ENCODE results near the gene A4GALT. TPM values are rescaled to one million over a fixed set of nuclear protein-coding genes. Genes with fewer than 3 reads are reported as not detected.
A peak's percentile ranks its signal among the peaks of the same experiment; 100 is the strongest.

Gene A4GALT
- total and polyA plus RNA-seq, 2 donors (not counting 1 experiment from before 2014, with no cell fraction given), result 0.09 to 6.1 TPM

DNA sequence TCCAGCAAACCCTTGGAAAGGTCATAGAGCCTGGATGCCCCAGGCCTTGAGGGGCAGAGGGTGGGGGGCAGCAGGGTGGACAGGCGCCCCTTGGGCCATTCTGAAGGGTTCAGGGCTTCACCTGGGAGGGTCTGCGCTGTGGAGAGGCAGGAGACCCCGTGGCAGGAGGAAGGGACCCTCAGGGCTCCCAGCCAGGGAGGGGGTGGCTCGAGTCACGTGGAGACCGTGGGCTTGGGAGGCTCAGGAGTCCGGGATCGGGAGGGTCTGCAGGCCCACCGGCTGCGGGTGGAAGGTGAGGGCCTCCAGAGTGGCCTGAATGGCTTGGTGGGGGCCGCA lies 48.5 kb upstream of the A4GALT start:
- Histone ChIP-seq H3K79me2 (ENCODE audit: control insufficient read depth, insufficient read depth, low read length) (no peaks in the 10 kb centered on the region), H3K4me2 (replicated peaks; ENCODE audit: low read depth, low read length, poor library complexity, severe bottlenecking) (peak overlapping the region; percentile 82), H3K27ac (ENCODE audit: low read length in 2 of 2) (no peak overlapping the region), H3K27me3 (replicated peaks in 1 of 4; ENCODE audit: control extremely low read depth in 1 of 4, control insufficient read depth in 3 of 4, insufficient read depth in 4 of 4, low read length in 3 of 4) (no peaks in the 10 kb centered on the region), H3K4me3 (ENCODE audit: control extremely low read depth in 1 of 5, extremely low read depth in 1 of 5, insufficient read depth in 1 of 5, low read depth in 2 of 5, low read length in 4 of 5) (peak overlapping the region in 1 of 5 experiments; percentile 47), H3K36me3 (replicated peaks in 1 of 2; ENCODE audit: control extremely low read depth in 1 of 2, control insufficient read depth in 1 of 2, extremely low read depth in 1 of 2, insufficient read depth in 2 of 2, low read length in 1 of 2) (no peaks in the 10 kb centered on the region), H3K4me1 (ENCODE audit: control insufficient read depth in 2 of 2, insufficient read depth in 2 of 2, low read length in 2 of 2) (peaks cover 37 to 58% of the 10 kb centered on the region in 2 donors), H2AFZ (ENCODE audit: insufficient read depth, low read depth, low read length, poor library complexity, severe bottlenecking) (no peak overlapping the region), H4K20me1 (ENCODE audit: control insufficient read depth, insufficient read depth, low read length, poor library complexity, severe bottlenecking) (no peaks in the 10 kb centered on the region), H3K9ac (ENCODE audit: low read length) (peak overlapping the region; percentile 50), H3K9me3 (ENCODE audit: control extremely low read depth in 1 of 3, control insufficient read depth in 2 of 3, insufficient read depth in 1 of 3, low read length in 2 of 3) (peaks cover 0 to 4% (median 0%) of the 10 kb centered on the region in 3 donors)
- ATAC-seq (ENCODE audit: low read depth) (no peak), DNase-seq (no peak)
- peak overlapping the region; percentile 80 for H3K27ac Mint-ChIP-seq
- no peaks in the 10 kb centered on the region for H3K9me3 Mint-ChIP-seq (ENCODE audit: insufficient read depth)
- peaks cover 66% of the 10 kb centered on the region for H3K4me1 Mint-ChIP-seq
- ChIA-PET CTCF (interaction anchor here (1.0 to 2.9 kb wide), 3 partner anchors 10 to 189 kb away, joined by 3 to 11 read pairs (median 9); no protein-coding TSS in a partner anchor), POLR2A (interaction anchor here (0.7 to 0.8 kb wide), 2 partner anchors 155 to 1070 kb away, joined by 3 read pairs; partner anchors contain the start of genes MEI1 and POLDIP3)
- TF ChIP-seq EZH2 (IDR thresholded peaks at IDR 0.05; ENCODE audit: borderline replicate concordance, insufficient read depth, low read depth, low read length, poor library complexity, severe bottlenecking), result no peak
- TF ChIP-seq, protein P1, sequence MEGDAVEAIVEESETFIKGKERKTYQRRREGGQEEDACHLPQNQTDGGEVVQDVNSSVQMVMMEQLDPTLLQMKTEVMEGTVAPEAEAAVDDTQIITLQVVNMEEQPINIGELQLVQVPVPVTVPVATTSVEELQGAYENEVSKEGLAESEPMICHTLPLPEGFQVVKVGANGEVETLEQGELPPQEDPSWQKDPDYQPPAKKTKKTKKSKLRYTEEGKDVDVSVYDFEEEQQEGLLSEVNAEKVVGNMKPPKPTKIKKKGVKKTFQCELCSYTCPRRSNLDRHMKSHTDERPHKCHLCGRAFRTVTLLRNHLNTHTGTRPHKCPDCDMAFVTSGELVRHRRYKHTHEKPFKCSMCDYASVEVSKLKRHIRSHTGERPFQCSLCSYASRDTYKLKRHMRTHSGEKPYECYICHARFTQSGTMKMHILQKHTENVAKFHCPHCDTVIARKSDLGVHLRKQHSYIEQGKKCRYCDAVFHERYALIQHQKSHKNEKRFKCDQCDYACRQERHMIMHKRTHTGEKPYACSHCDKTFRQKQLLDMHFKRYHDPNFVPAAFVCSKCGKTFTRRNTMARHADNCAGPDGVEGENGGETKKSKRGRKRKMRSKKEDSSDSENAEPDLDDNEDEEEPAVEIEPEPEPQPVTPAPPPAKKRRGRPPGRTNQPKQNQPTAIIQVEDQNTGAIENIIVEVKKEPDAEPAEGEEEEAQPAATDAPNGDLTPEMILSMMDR (IDR thresholded peaks at IDR 0.05), result no peak
- WGBS (ENCODE audit: insufficient coverage), result 89% methylated on average over 11 of the region's 11 CpGs
- no peaks in the 10 kb centered on the region for H3K27me3 Mint-ChIP-seq
- H3K4me3 Mint-ChIP-seq, result peak overlapping the region; percentile 83
- intact Hi-C loops (cut with micrococcal nuclease), result loop anchor here (1.0 kb wide), 1 partner anchor 154 kb away; no protein-coding TSS in a partner anchor

DNA sequence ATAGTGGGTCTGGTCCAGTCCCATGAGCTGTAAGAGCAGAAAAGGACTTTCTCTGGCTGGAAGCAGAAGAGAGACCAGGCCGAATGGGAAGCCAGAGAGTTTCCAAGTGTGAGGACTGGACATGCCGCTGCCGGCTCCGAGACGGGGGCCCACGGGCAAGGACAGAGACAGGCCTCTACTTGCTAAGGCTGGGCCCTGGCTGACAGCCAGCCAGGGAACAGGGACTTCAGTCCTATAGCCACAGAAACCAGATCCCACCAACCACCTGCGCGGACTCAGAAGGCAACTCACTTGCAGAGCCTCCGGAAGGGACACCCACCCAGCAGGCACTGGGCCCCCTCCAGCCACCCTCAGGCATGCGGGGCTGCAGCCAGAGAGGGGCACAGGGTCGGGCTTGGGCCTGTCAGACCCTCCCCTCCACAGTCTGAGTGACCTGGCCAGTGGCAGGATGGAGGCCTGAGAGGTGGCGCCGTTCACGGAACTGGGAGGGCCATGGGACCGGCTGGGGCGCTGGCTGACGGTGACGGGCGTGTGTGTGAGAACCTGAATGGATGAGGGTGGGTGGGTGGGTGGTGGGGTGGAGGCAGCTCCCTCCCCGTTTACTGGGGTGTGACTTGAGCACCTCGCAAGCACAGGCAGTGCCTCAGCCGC lies 47.8 kb upstream of the A4GALT start:
- WGBS (ENCODE audit: insufficient coverage), result 89% methylated on average over 17 of the region's 22 CpGs
- no peaks in the 10 kb centered on the region for H3K27me3 Mint-ChIP-seq
- H3K4me2 ChIP-seq (replicated peaks; ENCODE audit: low read depth, low read length, poor library complexity, severe bottlenecking), result no peak overlapping the region
- no peaks in the 10 kb centered on the region for H3K9me3 Mint-ChIP-seq (ENCODE audit: insufficient read depth)
- no peaks in the 10 kb centered on the region for H4K20me1 ChIP-seq (ENCODE audit: control insufficient read depth, insufficient read depth, low read length, poor library complexity, severe bottlenecking)
- H3K4me3 Mint-ChIP-seq, result peak overlapping the region; percentile 44
- no peaks in the 10 kb centered on the region for H3K79me2 ChIP-seq (ENCODE audit: control insufficient read depth, insufficient read depth, low read length)
- peaks cover 0 to 4% (median 0%) of the 10 kb centered on the region in 3 donors for H3K9me3 ChIP-seq (ENCODE audit: control extremely low read depth in 1 of 3, control insufficient read depth in 2 of 3, insufficient read depth in 1 of 3, low read length in 2 of 3)
- no peak for ATAC-seq (ENCODE audit: low read depth)
- H3K27ac Mint-ChIP-seq, result peak overlapping the region; percentile 70
- no peak for TF ChIP-seq EZH2 (IDR thresholded peaks at IDR 0.05; ENCODE audit: borderline replicate concordance, insufficient read depth, low read depth, low read length, poor library complexity, severe bottlenecking)
- TF ChIP-seq, protein P1 (IDR thresholded peaks at IDR 0.05), result no peak
- no peak overlapping the region for H3K9ac ChIP-seq (ENCODE audit: low read length)
- intact Hi-C loops (cut with micrococcal nuclease), result loop anchor here (1.0 kb wide), 1 partner anchor 153 kb away; no protein-coding TSS in a partner anchor
- CTCF ChIA-PET, result no interaction called here
- no peak for DNase-seq
- no peak overlapping the region for H3K27ac ChIP-seq (ENCODE audit: low read length in 2 of 2)
- no peaks in the 10 kb centered on the region for H3K36me3 ChIP-seq (replicated peaks in 1 of 2; ENCODE audit: control extremely low read depth in 1 of 2, control insufficient read depth in 1 of 2, extremely low read depth in 1 of 2, insufficient read depth in 2 of 2, low read length in 1 of 2)
- H3K4me3 ChIP-seq (ENCODE audit: control extremely low read depth in 1 of 5, extremely low read depth in 1 of 5, insufficient read depth in 1 of 5, low read depth in 2 of 5, low read length in 4 of 5), result no peak overlapping the region
- H2AFZ ChIP-seq (ENCODE audit: insufficient read depth, low read depth, low read length, poor library complexity, severe bottlenecking), result no peak overlapping the region
- peaks cover 37 to 58% of the 10 kb centered on the region in 2 donors for H3K4me1 ChIP-seq (ENCODE audit: control insufficient read depth in 2 of 2, insufficient read depth in 2 of 2, low read length in 2 of 2)
- POLR2A ChIA-PET, result no interaction called here
- no peaks in the 10 kb centered on the region for H3K27me3 ChIP-seq (replicated peaks in 1 of 4; ENCODE audit: control extremely low read depth in 1 of 4, control insufficient read depth in 3 of 4, insufficient read depth in 4 of 4, low read length in 3 of 4)
- peaks cover 62% of the 10 kb centered on the region for H3K4me1 Mint-ChIP-seq
